Stimulated activated CD8-positive, alpha-beta memory T cell treated with anti-CD3 and anti-CD28 coated beads, Interleukin-7, amount 100 ng/mL, for 48 hours (primary cell): ENCODE results near the gene SFPQ.
"Not testable (repeated sequence)": the region's sequence is repeated elsewhere in the genome, so short reads cannot be mapped to it uniquely, and the experiment has no call there.

Experiments used
- DNase-seq, 2 donors: peaks; one replicate each; pipeline ENCODE4 v3.0.0-alpha.2; 2020; ENCODE audit warnings: low read depth in 1 of 2; ENCODE audit errors: extremely low read depth in 1 of 2

The SFPQ gene

DNA sequence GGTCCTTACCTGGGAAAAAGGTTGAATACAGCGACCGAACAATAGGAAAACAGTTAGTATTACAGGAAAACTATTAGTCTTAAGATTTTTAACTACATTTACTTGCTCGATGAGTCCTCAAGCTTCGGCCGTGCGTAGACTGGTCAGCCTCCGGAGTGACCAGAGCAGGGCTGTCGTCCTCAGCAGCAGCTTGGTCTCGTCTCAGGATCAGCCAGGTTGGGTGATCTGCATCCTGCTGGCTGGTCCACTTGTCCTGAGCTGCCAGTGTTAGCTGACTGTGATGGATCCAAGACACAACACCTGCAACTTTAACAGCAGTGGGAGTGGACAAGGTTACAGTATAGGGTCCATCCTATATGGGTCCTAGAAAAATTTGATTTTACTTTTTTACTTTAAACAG, 50.2 kb downstream of the SFPQ start:
- not testable (repeated sequence) for DNase-seq

DNA sequence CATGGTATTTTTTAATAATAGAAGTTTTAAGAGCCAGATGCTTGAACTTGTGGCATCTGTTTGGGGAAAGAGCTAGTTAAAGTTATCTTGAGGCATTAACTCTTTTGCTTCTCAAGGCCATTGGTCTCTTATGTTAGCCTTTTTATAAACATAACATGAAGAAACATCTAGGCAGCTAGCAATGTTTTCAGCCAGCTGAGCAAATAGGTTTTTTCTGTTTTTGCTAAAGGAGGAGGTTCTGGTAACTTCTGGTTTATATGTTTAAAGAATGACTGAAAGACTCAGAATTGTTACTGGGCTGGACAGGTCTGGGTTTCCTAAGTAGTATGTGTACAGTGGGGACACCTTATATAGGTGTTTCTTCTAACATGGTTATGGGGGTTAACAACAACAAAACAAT, 50.7 kb downstream of the SFPQ start:
- DNase-seq: not testable (repeated sequence)

DNA sequence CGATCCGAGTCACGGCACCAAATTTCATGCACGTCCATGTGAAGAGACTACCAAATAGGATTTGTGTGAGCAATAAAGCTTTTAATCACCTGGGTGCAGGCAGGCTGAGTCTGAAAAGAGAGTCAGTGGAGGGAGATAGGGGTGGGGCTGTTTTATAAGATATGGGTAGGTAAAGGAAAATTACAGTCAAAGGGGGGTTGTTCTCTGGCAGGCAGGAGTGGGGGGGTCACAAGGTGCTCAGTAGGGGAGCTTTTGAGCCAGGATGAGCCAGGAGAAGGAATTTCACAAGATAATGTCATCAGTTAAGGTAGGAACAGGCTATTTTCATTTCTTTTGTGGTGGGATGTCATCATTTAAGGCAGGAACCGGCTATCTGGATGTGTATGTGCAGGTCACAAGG, 55.4 kb downstream of the SFPQ start:
- not testable (repeated sequence) for DNase-seq

DNA sequence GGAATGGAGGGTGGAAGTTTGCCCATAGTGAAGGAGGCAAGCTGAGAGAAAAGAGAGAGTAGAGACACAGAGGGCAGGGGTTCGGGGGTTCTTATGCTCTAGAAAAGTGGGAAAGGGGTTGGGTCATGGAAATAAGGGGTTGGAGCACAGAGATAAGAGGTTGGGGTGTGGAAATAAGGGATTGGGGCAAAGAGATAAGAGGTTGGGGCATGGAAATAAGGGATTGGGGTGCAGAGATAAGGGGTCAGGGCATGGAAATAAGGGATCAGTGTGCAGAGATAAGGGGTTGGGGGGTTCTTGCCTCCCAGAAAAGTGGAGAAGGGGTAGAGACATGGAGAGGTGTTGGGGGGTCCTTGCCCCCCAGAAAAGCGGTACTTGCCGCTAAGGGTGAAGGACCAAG, 56.2 kb downstream of the SFPQ start:
- no peak for DNase-seq
